HEK293T (cell line): ENCODE results near the gene SHANK1.

Experiments
- FOXM1 ChIP-seq: fragments of 450-650 bp; IDR thresholded peaks from 2 replicates; pipeline ENCODE4 v1.6.1; 2017; ENCODE audit warnings: mild to moderate bottlenecking, borderline replicate concordance
- PKNOX1 ChIP-seq: fragments of 450-650 bp; IDR thresholded peaks from 2 replicates; pipeline ENCODE4 v1.6.1; 2016

GRCh38 chr19:50651174-50651573 is 68.4 kb downstream of the SHANK1 start:
- TF ChIP-seq PKNOX1 (no peak), FOXM1 (no peak)
